ENCODE data around the gene SAMD9L. TPM values are rescaled to one million over a fixed set of nuclear protein-coding genes. Genes with fewer than 3 reads are reported as not detected.

The SAMD9L gene
- total and polyA plus RNA-seq, 7 donors = 0.76 to 3.6 (median 1.9) TPM

GRCh38 chr7:93185303-93186027, 37.3 kb upstream of the SAMD9L start:
- Histone ChIP-seq H3K4me1 (no peaks in the 10 kb centered on the region), H3K27me3 (ENCODE audit: insufficient read depth in 3 of 3, low read length in 2 of 3) (peaks cover 0 to 3% (median 0%) of the 10 kb centered on the region in 3 donors), H3K4me3 (no peak overlapping the region), H3K9me3 (no peaks in the 10 kb centered on the region), H3K27ac (no peak overlapping the region), H3K36me3 (ENCODE audit: insufficient read depth in 1 of 2, low read depth in 1 of 2) (no peaks in the 10 kb centered on the region)
- 38 to 54% (median 47%) methylated on average over 1 of the region's 1 CpG for WGBS, 3 donors
- DNase-seq (no peak), ATAC-seq (no peak)
- intact Hi-C loops (cut with DNase I) = no loop called here
- no peak for TF ChIP-seq CTCF (IDR thresholded peaks at IDR 0.05)

GRCh38 chr7:93179173-93179572, 31.0 kb upstream of the SAMD9L start:
- no peaks in the 10 kb centered on the region for H3K27me3 ChIP-seq (ENCODE audit: insufficient read depth in 3 of 3, low read length in 2 of 3)
- H3K9me3 ChIP-seq = no peaks in the 10 kb centered on the region
- no peaks in the 10 kb centered on the region for H3K36me3 ChIP-seq (ENCODE audit: insufficient read depth in 1 of 2, low read depth in 1 of 2)
- ATAC-seq (no peak), DNase-seq (no peak)
- no peak overlapping the region for H3K27ac ChIP-seq
- H3K4me3 ChIP-seq = no peak overlapping the region
- intact Hi-C loops (cut with DNase I) = no loop called here
- TF ChIP-seq CTCF (IDR thresholded peaks at IDR 0.05) = no peak
- H3K4me1 ChIP-seq = no peaks in the 10 kb centered on the region

GRCh38 chr7:93178213-93178612, 30.0 kb upstream of the SAMD9L start:
- no peak for TF ChIP-seq CTCF (IDR thresholded peaks at IDR 0.05)
- Histone ChIP-seq H3K36me3 (ENCODE audit: insufficient read depth in 1 of 2, low read depth in 1 of 2) (no peaks in the 10 kb centered on the region), H3K27me3 (ENCODE audit: insufficient read depth in 3 of 3, low read length in 2 of 3) (no peaks in the 10 kb centered on the region), H3K4me1 (no peaks in the 10 kb centered on the region), H3K27ac (no peak overlapping the region), H3K4me3 (no peak overlapping the region), H3K9me3 (no peaks in the 10 kb centered on the region)
- intact Hi-C loops (cut with DNase I) = no loop called here
- DNase-seq = no peak
- ATAC-seq = no peak
- 24 to 28% (median 27%) methylated on average over 3 of the region's 3 CpGs for WGBS, 3 donors

- intact Hi-C loops (cut with DNase I) = no loop called here
- ATAC-seq = no peak
- TF ChIP-seq CTCF (IDR thresholded peaks at IDR 0.05) = no peak
- no peak for DNase-seq
- H3K9me3 ChIP-seq = no peaks in the 10 kb centered on the region
- H3K36me3 ChIP-seq (ENCODE audit: insufficient read depth in 1 of 2, low read depth in 1 of 2) = no peaks in the 10 kb centered on the region
- no peaks in the 10 kb centered on the region for H3K4me1 ChIP-seq
- 60 to 65% (median 64%) methylated on average over 2 of the region's 2 CpGs for WGBS, 3 donors
- H3K4me3 ChIP-seq = no peak overlapping the region
- H3K27me3 ChIP-seq (ENCODE audit: insufficient read depth in 3 of 3, low read length in 2 of 3) = no peaks in the 10 kb centered on the region
- H3K27ac ChIP-seq = no peak overlapping the region
Observed at GRCh38 chr7:93176992-93177580, 28.9 kb upstream of the SAMD9L start.
